K562 (cell line): Measurements from ENCODE around the gene THAP12. TPM values are rescaled to one million over a fixed set of nuclear protein-coding genes. Genes with fewer than 3 reads are reported as not detected.

Experiments used
- E2F1 ChIP-seq: sonication (generic); formaldehyde crosslinking; IDR thresholded peaks from 2 replicates; pipeline ENCODE4 v1.8.1; 2023; ENCODE audit warnings: mild to moderate bottlenecking, missing genetic modification reagents, moderate library complexity
- ESRRA ChIP-seq: fragments of 450-650 bp; IDR thresholded peaks from 2 replicates; pipeline ENCODE4 v1.6.1; 2014; ENCODE audit warnings: low read depth, mild to moderate bottlenecking, moderate library complexity, borderline replicate concordance
- FOXJ2 ChIP-seq: fragments of 200-800 bp; sonication (Bioruptor generic); IDR thresholded peaks from 2 replicates; pipeline ENCODE4 v1.6.1; 2016; ENCODE audit warnings: missing genetic modification characterization, missing compliant biosample characterization
- GATA2 ChIP-seq: sonication (generic); formaldehyde crosslinking; IDR thresholded peaks from 2 replicates; pipeline ENCODE4 v1.4.0; 2020; ENCODE audit warnings: mild to moderate bottlenecking, missing genetic modification reagents
- HMGXB4 ChIP-seq: sonication (generic); formaldehyde crosslinking; IDR thresholded peaks from 2 replicates; pipeline ENCODE4 v1.8.1; 2023; ENCODE audit warnings: mild to moderate bottlenecking, missing genetic modification reagents
- ILK ChIP-seq: fragments of 450-650 bp; IDR thresholded peaks from 2 replicates; pipeline ENCODE4 v1.6.1; 2016; ENCODE audit warnings: missing genetic modification characterization, low read depth, mild to moderate bottlenecking, missing compliant biosample characterization, moderate library complexity, borderline replicate concordance
- LCOR ChIP-seq: sonication (generic); formaldehyde crosslinking; IDR thresholded peaks from 2 replicates; pipeline ENCODE4 v1.8.0; 2022; ENCODE audit warnings: mild to moderate bottlenecking, missing genetic modification reagents
- LEF1 ChIP-seq: fragments of 450-650 bp; IDR thresholded peaks from 2 replicates; pipeline ENCODE4 v1.6.1; 2016; ENCODE audit warnings: mild to moderate bottlenecking
- MGA ChIP-seq: fragments of 450-650 bp; IDR thresholded peaks from 2 replicates; pipeline ENCODE4 v1.6.1; 2016; ENCODE audit warnings: mild to moderate bottlenecking, moderate library complexity
- ZNF212 ChIP-seq: fragments of 450-650 bp; formaldehyde crosslinking; IDR thresholded peaks from 2 replicates; pipeline ENCODE4 v1.4.0; 2020; ENCODE audit warnings: mild to moderate bottlenecking
- ZNF384 ChIP-seq: IDR thresholded peaks from 2 replicates; pipeline ENCODE4 v1.6.1; 2012; ENCODE audit warnings: low read depth, low read length, improper control_type of control experiment
- ZNF584 ChIP-seq: fragments of 200-800 bp; sonication (Bioruptor generic); IDR thresholded peaks from 2 replicates; pipeline ENCODE4 v1.6.1; 2016; ENCODE audit warnings: low read depth, mild to moderate bottlenecking, missing genetic modification characterization, missing compliant biosample characterization
- ZNF778 ChIP-seq: fragments of 450-650 bp; formaldehyde crosslinking; IDR thresholded peaks from 2 replicates; pipeline ENCODE4 v1.4.0; 2020; ENCODE audit warnings: mild to moderate bottlenecking, moderate library complexity
- polyA plus RNA-seq, 8 experiments: library from polyadenylated mRNA; depleted of rRNA in 4 of 8; stranded (reverse) in 5 of 8; unstranded in 3 of 8; fragments of >200 nt; fragmentation: Nextera tagmentation in 2 of 8; fragmentation: Illumina TruSeq in 1 of 8; extraction: Ambion mirVana in 2 of 8; extraction: Trizol in 1 of 8; gene quantifications; 2 replicates each; pipeline versions ENCODE4 v1.2.1 to v1.2.3, GENCODE V29; 2011 to 2014; ENCODE audit warnings: inconsistent platforms in 1 of 8, missing spikeins in 1 of 8
- total RNA-seq, 7 experiments: library from RNA; depleted of rRNA in 6 of 7; stranded (reverse); fragments of >200 nt in 6 of 7; fragmentation: Illumina TruSeq in 2 of 7; extraction: Trizol in 2 of 7; gene quantifications; 2 replicates each; pipeline versions ENCODE4 v1.2.1 to v1.2.3, GENCODE V29; 2011 to 2021; ENCODE audit warnings: low replicate concordance in 1 of 7

THAP12 gene
- total and polyA plus RNA-seq, 9 of the 15 experiments (the other 6 are each of a cell fraction or from before 2014, with no cell fraction given) = 28.1 to 103 (median 57.8) TPM

GRCh38 chr11:76380977-76381719 lies at the start of gene THAP12, which contains the start of gene GVQW3 (continued):
- TF ChIP-seq MGA (peak; percentile 65), HMGXB4 (no peak), E2F1 (CRISPR knock-in tag) (no peak; the same call in 1 of the 2 replicates), ZNF584 (CRISPR knock-in tag) (no peak), ILK (tag) (no peak), FOXJ2 (tag) (no peak), ZNF212 (CRISPR knock-in tag) (no peak), ZNF384 (no peak), LCOR (peak; percentile 45; the same call in 1 of the 2 replicates), ZNF778 (no peak), GATA2 (CRISPR knock-in tag) (0 out of 2 replicates have a peak, but pooled peaks have one; percentile 19), LEF1 (no peak), ESRRA (peak; percentile 49; the same call in 1 of the 2 replicates)
